ENCODE data around the gene STAG2.

DNA sequence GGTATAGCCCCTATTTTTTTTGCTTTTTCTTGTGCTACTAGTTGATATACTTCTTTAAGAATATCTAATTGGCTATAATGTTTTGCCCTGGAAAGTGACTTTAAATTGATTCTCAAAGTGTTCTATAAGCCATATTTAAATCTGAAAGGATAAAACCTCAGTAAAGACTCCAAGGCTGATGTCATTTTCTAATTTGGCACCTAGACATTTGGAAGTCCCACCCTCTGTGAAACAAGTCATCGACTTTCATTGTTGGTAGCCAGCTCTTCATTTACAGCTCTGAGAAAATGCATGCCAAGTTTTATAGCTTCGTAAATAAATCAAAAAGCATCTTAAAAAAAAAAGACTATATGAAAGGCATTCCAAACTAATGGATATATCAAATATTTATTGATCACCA is 18.0 kb upstream of the STAG2 start:
- TF ChIP-seq, protein P1, sequence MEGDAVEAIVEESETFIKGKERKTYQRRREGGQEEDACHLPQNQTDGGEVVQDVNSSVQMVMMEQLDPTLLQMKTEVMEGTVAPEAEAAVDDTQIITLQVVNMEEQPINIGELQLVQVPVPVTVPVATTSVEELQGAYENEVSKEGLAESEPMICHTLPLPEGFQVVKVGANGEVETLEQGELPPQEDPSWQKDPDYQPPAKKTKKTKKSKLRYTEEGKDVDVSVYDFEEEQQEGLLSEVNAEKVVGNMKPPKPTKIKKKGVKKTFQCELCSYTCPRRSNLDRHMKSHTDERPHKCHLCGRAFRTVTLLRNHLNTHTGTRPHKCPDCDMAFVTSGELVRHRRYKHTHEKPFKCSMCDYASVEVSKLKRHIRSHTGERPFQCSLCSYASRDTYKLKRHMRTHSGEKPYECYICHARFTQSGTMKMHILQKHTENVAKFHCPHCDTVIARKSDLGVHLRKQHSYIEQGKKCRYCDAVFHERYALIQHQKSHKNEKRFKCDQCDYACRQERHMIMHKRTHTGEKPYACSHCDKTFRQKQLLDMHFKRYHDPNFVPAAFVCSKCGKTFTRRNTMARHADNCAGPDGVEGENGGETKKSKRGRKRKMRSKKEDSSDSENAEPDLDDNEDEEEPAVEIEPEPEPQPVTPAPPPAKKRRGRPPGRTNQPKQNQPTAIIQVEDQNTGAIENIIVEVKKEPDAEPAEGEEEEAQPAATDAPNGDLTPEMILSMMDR (IDR thresholded peaks at IDR 0.05; ENCODE audit: extremely low read depth in 1 of 2, insufficient read depth in 1 of 2, low read depth in 1 of 2, low read length in 2 of 2) = no peak
- TF ChIP-seq, protein P2, sequence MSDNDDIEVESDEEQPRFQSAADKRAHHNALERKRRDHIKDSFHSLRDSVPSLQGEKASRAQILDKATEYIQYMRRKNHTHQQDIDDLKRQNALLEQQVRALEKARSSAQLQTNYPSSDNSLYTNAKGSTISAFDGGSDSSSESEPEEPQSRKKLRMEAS (IDR thresholded peaks at IDR 0.05; ENCODE audit: insufficient read depth, insufficient read length) = no peak
- no peak for TF ChIP-seq POLR2A (IDR thresholded peaks at IDR 0.05; ENCODE audit: low read depth, low read length)
- TF ChIP-seq POLR2AphosphoS5 (IDR thresholded peaks at IDR 0.05; ENCODE audit: insufficient read depth, low read depth, low read length) = no peak
- TF ChIP-seq EZH2 (IDR thresholded peaks at IDR 0.05; ENCODE audit: borderline replicate concordance, low read depth, low read length, severe bottlenecking) = no peak
- no peak for TF ChIP-seq JUN (IDR thresholded peaks at IDR 0.05; ENCODE audit: borderline replicate concordance, insufficient read depth, insufficient read length, low read depth)
- no peak for TF ChIP-seq FOS (IDR thresholded peaks at IDR 0.05; ENCODE audit: borderline replicate concordance, insufficient read depth, low read length)

Measured in endothelial cell of umbilical vein (primary cell).